Measurements from ENCODE around the gene RPLP2.

RPLP2 gene

GRCh38 chr11:825366-826226, 15.8 kb downstream of the RPLP2 start:
- no peak for DNase-seq

- no peak for DNase-seq
Observed at GRCh38 chr11:826227-826621, 16.5 kb downstream of the RPLP2 start.

GRCh38 chr11:826836-827145, 17.0 kb downstream of the RPLP2 start:
- no peak for DNase-seq

- no peak for DNase-seq
Observed at GRCh38 chr11:827146-827896, 17.6 kb downstream of the RPLP2 start.

DNA sequence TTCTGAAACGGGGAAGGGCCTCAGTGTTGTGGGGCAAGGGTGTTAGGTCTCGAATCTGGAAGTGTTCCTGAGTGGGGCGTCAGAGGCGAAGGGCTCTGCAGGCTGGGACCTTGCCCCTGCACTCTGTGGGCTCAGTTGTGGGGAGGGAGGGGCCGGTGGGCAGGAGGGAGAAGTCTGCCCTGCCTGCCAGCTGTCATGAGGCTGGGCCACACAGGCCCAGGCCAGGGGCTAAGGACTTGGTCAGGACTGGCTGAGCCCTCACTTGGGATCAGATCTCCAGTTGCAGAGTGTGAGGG, 18.1 kb downstream of the RPLP2 start, which contains the start of gene CRACR2B:
Gene CRACR2B, plus strand, starts transcription at position 23 of the 296 bp plus-strand sequence. CDS start 689 bp downstream, outside the sequence.
- no peak for DNase-seq

DNA sequence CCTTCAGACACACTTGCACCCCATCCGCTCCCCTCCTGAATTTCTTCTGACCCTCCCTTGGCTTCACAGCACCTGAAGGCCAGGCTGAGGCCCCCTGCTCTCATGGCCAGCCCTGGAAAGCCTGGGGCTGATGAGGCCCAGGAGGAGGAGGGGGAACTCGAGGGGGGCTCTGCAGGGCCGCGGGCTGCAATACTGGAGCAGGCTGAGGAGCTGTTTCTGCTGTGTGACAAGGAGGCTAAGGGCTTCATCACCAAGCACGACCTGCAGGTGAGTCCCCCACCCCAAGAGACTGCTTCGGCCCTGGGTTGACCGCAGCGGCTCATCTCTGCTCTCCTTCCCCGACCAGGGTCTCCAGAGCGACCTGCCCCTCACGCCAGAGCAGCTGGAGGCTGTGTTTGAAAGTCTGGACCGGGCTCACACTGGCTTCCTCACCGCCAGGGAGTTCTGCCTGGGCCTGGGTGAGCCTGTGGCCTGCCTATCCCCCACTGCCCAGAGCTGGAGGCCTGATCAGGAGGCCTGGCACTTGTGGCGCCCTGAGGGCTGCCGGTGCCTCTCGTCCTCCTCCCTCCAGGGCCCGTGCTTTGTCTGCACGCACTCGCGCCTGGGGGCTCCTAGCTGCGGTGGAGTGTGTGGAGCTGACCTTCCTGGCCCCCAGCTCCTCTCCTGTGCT, 18.9 kb downstream of the RPLP2 start:
- DNase-seq: no peak

DNA sequence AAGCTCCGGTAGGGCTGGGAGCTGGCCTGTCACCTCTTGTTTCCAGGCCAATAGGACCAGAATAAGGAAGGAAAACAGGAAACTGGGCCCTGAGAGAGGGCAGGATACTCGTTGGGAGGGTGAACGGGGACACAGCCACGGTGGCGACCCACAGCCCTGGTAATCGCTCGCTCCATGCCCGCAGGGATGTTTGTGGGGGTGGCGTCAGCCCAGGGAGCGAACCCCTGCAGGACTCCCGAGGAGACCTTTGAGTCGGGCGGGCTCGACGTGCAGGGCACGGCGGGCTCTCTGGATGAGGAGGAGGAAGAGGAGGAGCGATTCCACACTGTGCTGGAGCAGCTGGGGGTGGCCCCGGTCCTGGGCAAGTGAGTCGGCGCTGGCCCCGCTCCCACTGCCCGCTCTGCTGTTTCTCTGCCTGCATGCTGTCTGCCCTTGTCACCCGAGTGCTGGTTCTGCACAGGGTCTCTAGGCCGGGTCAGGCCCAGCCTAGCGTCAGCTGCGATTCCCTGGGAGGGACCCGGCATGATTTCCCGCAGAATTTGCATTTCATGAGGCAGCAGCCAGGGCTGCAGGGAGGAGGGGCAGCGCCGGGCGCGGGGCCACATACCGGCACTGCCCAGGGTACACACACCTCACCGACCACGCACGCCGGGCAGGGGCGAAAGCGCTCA, 19.5 kb downstream of the RPLP2 start:
- no peak for DNase-seq

DNA sequence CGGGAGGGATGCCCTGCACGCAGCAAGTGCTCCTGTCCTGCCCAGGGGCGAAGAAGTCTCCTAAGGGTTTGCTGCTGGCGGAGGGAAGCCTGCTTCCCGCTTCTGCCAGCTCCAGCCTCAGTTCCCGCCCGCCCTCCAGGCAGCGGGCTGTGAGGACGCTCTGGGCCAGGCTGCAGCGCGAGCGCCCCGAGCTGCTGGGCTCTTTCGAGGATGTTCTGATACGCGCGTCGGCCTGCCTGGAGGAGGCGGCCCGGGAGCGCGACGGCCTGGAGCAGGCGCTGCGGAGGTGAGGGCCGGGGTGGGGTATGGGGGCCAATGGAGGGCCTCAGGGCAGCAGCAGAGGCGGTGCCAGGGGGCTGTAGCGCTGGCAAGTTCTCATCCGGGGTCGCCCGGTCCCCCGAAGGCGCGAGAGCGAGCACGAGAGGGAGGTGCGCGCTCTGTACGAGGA, 20.1 kb downstream of the RPLP2 start:
- no peak for DNase-seq

- no peak for DNase-seq
Observed at GRCh38 chr11:830295-831117, 20.7 kb downstream of the RPLP2 start.

DNA sequence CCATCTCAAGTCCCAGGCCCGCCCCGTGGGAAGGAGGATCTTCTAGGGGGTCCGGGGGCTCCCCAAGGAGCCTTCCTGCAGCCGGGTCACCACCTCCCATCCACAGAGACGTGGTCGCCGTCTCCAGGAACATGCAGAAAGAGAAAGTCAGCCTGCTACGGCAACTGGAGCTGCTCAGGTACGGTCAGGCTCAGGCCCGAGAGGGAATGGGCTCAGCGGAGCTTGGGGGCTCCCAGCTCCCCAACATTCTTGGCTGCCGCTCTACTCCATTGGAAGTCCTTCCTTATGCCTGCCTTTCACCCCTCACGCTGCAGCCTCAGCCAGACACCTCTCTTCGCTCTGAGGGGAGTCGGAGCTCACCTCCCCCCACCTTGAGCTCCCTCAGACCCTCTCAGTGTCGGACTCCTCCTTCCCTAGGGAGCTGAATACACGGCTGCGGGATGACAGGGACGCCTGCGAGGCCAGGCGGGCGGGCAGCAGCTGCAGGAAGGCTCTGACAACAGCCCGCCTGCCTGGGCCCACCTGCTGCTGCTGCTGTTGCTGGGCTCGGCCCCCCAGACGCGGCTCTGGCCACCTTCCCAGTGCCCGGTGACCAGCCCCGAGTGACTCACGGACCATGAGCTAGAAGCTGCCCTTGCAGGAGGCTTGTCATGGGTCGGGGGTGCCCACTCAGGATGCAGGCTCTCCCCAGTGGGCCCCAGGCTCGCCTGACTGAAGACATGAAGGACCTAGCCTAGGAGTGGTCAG, 21.5 kb downstream of the RPLP2 start:
- no peak for DNase-seq

DNA sequence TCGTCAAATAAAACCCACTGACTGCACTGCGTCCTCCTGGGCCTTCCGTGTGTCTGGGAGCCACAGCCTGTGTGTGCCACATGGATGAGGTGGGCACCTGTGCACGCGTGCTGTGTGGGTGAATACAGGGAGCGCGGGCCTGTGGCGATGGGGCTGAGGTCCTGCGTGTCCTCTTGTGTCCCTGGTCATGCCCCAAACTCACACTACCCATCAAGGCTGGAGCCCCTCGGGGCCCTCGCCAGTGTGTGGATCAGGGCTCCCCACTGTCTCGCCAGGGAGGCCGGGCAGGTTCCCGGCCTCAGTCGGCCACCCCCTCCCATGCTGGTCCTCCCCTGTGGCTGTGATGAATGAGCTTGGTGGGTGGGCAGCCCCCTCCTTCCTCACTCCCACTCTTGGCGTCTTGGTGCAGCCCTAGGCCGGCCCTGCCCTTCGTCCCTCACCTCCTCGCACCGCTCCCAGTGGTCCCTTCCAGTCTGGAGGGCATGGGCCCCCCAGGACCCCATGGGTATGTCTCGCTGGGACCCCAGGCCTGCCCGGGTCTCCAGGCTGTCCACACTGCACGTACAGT, 22.3 kb downstream of the RPLP2 start:
- DNase-seq: no peak

GRCh38 chr11:832529-833113, 22.9 kb downstream of the RPLP2 start, which contains the start of gene CD151:
CD151 (plus strand) TSS chr11:832952; CDS start chr11:836070, 3,118 bp downstream.
- DNase-seq: no peak

DNA sequence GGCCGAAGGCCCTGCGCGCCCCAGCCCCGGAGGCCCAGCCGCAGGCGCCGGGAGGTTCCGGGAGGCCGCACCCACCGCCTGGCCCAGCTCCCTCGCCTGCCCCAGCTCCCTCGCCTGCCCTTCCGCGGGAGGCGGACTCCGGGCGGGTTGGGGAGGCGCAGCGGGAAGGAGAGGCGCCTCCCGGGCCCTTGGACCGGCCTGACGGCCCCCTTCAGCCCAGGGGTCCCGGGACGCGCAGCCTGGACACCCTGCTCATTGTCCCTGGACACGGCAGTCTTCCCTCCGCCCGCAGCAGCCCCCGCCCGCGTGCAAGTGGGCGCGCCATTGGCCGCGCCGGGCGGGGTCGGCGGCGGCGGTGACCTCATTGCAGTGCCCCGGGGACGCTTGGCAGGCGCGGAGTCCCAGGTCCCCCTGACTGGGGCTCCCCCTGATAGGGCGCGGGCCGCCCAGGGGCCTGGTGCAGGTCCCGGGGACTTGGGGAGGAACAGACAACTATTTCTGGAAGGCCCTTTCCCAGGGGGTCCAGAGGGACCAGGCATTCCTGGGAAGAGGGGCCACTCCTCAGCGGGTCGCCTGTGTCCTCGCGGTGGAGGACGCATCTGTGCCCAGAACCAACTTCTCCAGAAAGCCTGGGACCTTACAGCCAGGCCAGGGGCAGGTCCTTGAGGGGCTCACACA, 23.5 kb downstream of the RPLP2 start:
- no peak for DNase-seq

DNA sequence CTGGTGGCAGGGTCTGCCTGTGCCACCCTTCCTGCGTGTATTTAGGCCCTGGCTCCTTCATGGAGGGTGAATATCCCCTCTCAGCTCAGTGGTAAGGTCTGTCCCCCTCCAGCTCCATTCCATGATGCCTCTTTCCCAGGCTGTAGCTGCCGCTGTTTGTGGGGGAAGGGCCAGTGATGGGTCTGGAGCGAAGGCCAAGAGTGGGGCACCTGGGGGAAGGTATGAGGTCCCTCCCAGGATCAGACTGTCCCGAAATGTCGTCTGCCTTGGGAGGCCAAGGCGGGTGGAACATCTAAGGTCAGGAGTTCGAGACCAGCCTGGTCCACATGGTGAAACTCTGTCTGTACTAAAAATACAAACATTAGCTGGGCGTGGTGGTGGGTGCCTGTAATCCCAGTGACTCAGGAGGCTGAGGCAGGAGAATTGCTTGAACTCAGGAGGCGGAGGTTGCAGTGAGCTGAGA, 24.1 kb downstream of the RPLP2 start:
- DNase-seq: no peak

GRCh38 chr11:834371-835316, 24.9 kb downstream of the RPLP2 start:
- DNase-seq: no peak

DNA sequence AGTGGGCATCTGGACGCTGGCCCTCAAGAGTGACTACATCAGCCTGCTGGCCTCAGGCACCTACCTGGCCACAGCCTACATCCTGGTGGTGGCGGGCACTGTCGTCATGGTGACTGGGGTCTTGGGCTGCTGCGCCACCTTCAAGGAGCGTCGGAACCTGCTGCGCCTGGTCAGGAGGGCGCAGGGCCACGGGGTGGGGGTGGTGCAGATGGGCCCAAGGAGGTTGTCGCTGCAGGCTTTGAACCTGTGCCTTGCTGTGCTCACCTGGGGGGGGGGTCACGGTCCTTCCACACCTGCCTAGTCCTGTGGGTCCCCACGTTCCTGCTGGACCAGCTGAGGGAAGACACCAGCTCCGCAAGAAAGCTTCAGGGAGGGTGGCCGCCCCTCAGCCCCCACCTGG, 26.5 kb downstream of the RPLP2 start:
- DNase-seq: no peak

- no peak for DNase-seq
Observed at GRCh38 chr11:836700-837099, 26.9 kb downstream of the RPLP2 start.

DNA sequence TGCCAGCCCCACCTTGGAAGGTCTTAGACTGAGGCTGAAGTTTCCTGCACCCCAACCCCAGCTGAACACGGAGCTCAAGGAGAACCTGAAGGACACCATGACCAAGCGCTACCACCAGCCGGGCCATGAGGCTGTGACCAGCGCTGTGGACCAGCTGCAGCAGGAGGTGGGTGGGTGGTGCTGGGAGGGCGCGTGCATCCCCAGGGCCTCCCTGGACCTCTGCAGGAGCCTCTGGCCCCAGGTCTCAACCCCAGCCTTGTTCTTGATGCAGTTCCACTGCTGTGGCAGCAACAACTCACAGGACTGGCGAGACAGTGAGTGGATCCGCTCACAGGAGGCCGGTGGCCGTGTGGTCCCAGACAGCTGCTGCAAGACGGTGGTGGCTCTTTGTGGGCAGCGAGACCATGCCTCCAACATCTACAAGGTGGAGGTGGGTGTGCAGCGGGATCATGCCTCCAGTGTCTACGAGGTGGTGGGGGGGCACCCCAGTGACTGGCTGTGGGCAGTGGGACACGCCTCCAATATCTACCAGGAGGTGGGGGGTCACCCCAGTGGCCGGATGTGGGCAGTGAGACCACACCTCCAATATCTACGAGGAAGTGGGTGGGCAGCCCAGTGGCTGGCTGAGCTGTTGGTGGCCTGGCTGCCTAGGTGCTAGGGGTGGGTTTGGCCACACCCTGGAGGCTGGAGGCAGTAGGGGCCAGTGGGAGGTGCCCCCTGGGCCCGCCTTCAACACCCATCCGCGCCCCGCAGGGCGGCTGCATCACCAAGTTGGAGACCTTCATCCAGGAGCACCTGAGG, 27.6 kb downstream of the RPLP2 start:
- DNase-seq: no peak

Data from hippocampal formation (tissue), 2 donors.